Stimulated activated CD8-positive, alpha-beta memory T cell treated with anti-CD3 and anti-CD28 coated beads, Interleukin-4, amount 100 ng/mL, for 1 hour (primary cell): ENCODE measurements around the gene ARHGAP45.
"Not testable (repeated sequence)": the region's sequence is repeated elsewhere in the genome, so short reads cannot be mapped to it uniquely, and the experiment has no call there.

ENCODE experiments used
- DNase-seq, 2 donors: peaks; one replicate each; pipeline ENCODE4 v3.0.0-alpha.2; 2020; ENCODE audit warnings: low read depth in 2 of 2, low spot score in 1 of 2

Gene ARHGAP45

GRCh38 chr19:1114728-1115127 lies 47.8 kb downstream of the ARHGAP45 start:
- DNase-seq = not testable (repeated sequence)

- no peak for DNase-seq
Measured at GRCh38 chr19:1115646-1116420, 48.9 kb downstream of the ARHGAP45 start.

GRCh38 chr19:1116726-1117581 lies 50.0 kb downstream of the ARHGAP45 start:
- DNase-seq = no peak

- DNase-seq = no peak
Measured at GRCh38 chr19:1117654-1118053, 50.7 kb downstream of the ARHGAP45 start.

GRCh38 chr19:1118999-1119398 lies 52.0 kb downstream of the ARHGAP45 start:
- no peak for DNase-seq

- DNase-seq = no peak
Measured at GRCh38 chr19:1119475-1120217, 52.7 kb downstream of the ARHGAP45 start.

GRCh38 chr19:1121395-1121794 lies 54.4 kb downstream of the ARHGAP45 start:
- no peak for DNase-seq

- no peak for DNase-seq
Measured at GRCh38 chr19:1122021-1122971, 55.3 kb downstream of the ARHGAP45 start.

GRCh38 chr19:1122972-1123363 lies 56.0 kb downstream of the ARHGAP45 start:
- DNase-seq = no peak

- no peak for DNase-seq
Measured at GRCh38 chr19:1123381-1123780, 56.4 kb downstream of the ARHGAP45 start.

- DNase-seq = no peak
Measured at GRCh38 chr19:1123885-1124677, 57.1 kb downstream of the ARHGAP45 start.

GRCh38 chr19:1125601-1126467 lies 58.9 kb downstream of the ARHGAP45 start:
- no peak for DNase-seq

GRCh38 chr19:1126984-1127760 lies 60.2 kb downstream of the ARHGAP45 start:
- DNase-seq = no peak

GRCh38 chr19:1128106-1128505 lies 61.1 kb downstream of the ARHGAP45 start:
- no peak for DNase-seq

GRCh38 chr19:1129084-1129483 lies 62.1 kb downstream of the ARHGAP45 start:
- DNase-seq = not testable (repeated sequence)

GRCh38 chr19:1129535-1129934 lies 62.6 kb downstream of the ARHGAP45 start:
- DNase-seq = no peak

- DNase-seq = no peak
Measured at GRCh38 chr19:1130771-1131717, 64.1 kb downstream of the ARHGAP45 start.
